ENCODE measurements around the gene PCDH9.

- TF ChIP-seq CTCF (IDR thresholded peaks at IDR 0.05) (no peak), POLR2A (IDR thresholded peaks at IDR 0.05) (no peak)
Observed at GRCh38 chr13:67186995-67187569, 43.1 kb downstream of the PCDH9 start.

All from right lobe of liver (tissue), 4 donors.